GM12874 (cell line): ENCODE measurements around the gene TRDN.

Experiments used
- CTCF ChIP-seq: IDR thresholded peaks from 2 replicates; pipeline ENCODE4 v1.5.1; 2011; ENCODE audit warnings: low read depth, mild to moderate bottlenecking, control low read depth, low read length, moderate library complexity; ENCODE audit not compliant: insufficient read depth

Gene TRDN

GRCh38 chr6:123580331-123580730 lies 56.4 kb downstream of the TRDN start:
- no peak for TF ChIP-seq CTCF

GRCh38 chr6:123575188-123575587 lies 61.6 kb downstream of the TRDN start:
- no peak for TF ChIP-seq CTCF

- TF ChIP-seq CTCF: no peak
Measured at GRCh38 chr6:123570813-123571684, 65.7 kb downstream of the TRDN start.

- TF ChIP-seq CTCF: no peak
Measured at GRCh38 chr6:123569575-123569974, 67.2 kb downstream of the TRDN start.

- TF ChIP-seq CTCF: no peak
Measured at GRCh38 chr6:123565529-123565928, 71.2 kb downstream of the TRDN start.

GRCh38 chr6:123564361-123564760 lies 72.4 kb downstream of the TRDN start:
- no peak for TF ChIP-seq CTCF

GRCh38 chr6:123562677-123563076 lies 74.1 kb downstream of the TRDN start:
- TF ChIP-seq CTCF: no peak
